ENCODE data around the gene KCTD16. TPM values are rescaled to one million over a fixed set of nuclear protein-coding genes. Genes with fewer than 3 reads are reported as not detected.

The KCTD16 gene
- total RNA-seq, 2 donors from 2014 or later, result 0.02 to 0.03 TPM

DNA sequence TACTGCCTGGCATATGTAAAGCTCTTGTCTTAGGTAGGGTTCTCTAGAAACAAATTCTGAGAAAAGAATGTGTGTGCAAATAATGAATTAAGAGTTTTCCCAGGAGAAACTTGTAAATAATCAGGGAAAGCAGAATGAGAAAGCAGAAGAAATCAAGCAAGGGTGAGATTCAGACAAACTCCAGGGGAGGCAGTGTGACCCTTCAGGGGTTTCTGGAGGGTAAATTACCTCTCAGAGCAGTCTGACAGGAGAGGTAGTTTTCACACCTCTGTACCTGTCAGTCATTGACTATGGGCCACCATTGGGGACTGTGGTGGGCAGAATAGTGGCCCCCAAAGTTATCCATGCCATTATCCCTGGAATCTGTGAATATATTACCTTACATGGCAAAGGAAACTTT, 124.6 kb downstream of the KCTD16 start:
- H3K9me3 ChIP-seq, result no peaks in the 10 kb centered on the region
- no peak for DNase-seq
- H3K27me3 ChIP-seq, result no peaks in the 10 kb centered on the region
- H3K27ac ChIP-seq, result no peak overlapping the region
- no peak for TF ChIP-seq CTCF (IDR thresholded peaks at IDR 0.05)
- H3K9ac ChIP-seq (ENCODE audit: low read depth in 2 of 2, low read length in 2 of 2), result no peak overlapping the region
- H3K4me1 ChIP-seq, result no peaks in the 10 kb centered on the region
- no peaks in the 10 kb centered on the region for H3K36me3 ChIP-seq
- intact Hi-C loops (cut with DNase I), result no loop called here
- no peak overlapping the region for H3K4me3 ChIP-seq

DNA sequence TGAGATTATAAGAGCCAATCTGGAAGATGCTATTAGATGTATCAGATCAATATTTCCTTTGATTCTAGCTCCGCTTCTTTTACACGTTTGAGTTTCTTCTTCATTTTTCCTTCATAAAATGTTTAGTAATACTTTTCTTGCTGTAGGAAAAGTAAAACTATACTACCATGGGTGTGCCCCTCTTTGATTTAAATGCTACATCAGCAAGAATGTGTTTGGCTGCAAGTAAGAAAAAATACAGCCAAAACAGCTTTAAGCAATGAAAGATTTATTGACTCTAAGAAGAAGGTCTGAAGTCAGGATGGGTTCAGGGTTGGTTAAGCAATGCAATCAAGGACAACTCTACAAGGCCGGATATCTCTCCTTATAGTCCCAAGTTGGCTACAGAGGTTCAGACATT, 126.4 kb downstream of the KCTD16 start:
- H3K9ac ChIP-seq (ENCODE audit: low read depth in 2 of 2, low read length in 2 of 2), result no peak overlapping the region
- no peak overlapping the region for H3K27ac ChIP-seq
- no peaks in the 10 kb centered on the region for H3K4me1 ChIP-seq
- H3K9me3 ChIP-seq, result no peaks in the 10 kb centered on the region
- no peaks in the 10 kb centered on the region for H3K27me3 ChIP-seq
- TF ChIP-seq CTCF (IDR thresholded peaks at IDR 0.05), result no peak
- H3K36me3 ChIP-seq, result no peaks in the 10 kb centered on the region
- DNase-seq, result no peak
- intact Hi-C loops (cut with DNase I), result no loop called here
- no peak overlapping the region for H3K4me3 ChIP-seq

DNA sequence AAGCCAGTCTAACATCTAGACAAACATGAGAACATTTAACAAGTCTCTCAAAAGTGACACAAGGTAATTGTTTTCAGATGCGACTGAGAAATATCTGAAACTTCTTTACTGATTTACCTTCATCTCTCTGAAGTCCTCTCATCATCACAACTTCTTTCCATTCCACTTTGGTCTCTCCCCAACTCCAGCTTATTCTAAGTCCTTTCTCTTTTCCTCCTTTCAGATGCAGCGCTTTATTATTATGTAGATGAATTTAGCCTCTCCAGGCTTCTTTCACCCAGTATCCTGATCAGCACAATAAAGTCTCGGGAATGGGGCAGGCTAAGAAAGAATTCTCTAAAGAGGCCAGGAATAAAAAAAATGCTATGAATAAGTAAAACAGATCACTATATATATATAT, 128.0 kb downstream of the KCTD16 start:
- DNase-seq, result no peak
- H3K27ac ChIP-seq, result no peak overlapping the region
- no peaks in the 10 kb centered on the region for H3K36me3 ChIP-seq
- intact Hi-C loops (cut with DNase I), result no loop called here
- no peaks in the 10 kb centered on the region for H3K9me3 ChIP-seq
- no peak for TF ChIP-seq CTCF (IDR thresholded peaks at IDR 0.05)
- H3K27me3 ChIP-seq, result no peaks in the 10 kb centered on the region
- H3K4me3 ChIP-seq, result no peak overlapping the region
- H3K9ac ChIP-seq (ENCODE audit: low read depth in 2 of 2, low read length in 2 of 2), result no peak overlapping the region
- no peaks in the 10 kb centered on the region for H3K4me1 ChIP-seq

DNA sequence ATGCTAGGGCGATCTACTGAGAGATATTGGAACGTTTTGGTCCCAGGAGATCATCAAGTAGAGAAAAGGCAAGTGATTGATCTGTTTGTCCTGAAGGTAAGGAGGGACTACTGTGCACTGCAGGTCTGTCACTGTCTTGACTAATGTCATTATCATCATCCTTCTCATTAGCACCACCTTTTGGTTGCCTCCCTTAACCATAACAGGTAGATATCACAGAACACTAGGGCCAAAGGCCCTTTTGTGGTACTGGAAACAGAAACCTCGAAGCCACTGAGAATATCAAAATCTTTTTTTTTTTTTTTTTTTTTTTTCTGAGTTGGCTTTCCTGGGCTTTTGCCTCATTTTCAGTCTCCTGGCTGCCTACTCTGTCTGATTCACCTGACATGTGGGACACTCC, 134.0 kb downstream of the KCTD16 start:
- no peak overlapping the region for H3K27ac ChIP-seq
- DNase-seq, result no peak
- no peak overlapping the region for H3K9ac ChIP-seq (ENCODE audit: low read depth in 2 of 2, low read length in 2 of 2)
- H3K27me3 ChIP-seq, result no peaks in the 10 kb centered on the region
- TF ChIP-seq CTCF (IDR thresholded peaks at IDR 0.05), result no peak
- no peaks in the 10 kb centered on the region for H3K36me3 ChIP-seq
- no peak overlapping the region for H3K4me3 ChIP-seq
- no peaks in the 10 kb centered on the region for H3K9me3 ChIP-seq
- intact Hi-C loops (cut with DNase I), result no loop called here
- no peaks in the 10 kb centered on the region for H3K4me1 ChIP-seq

DNA sequence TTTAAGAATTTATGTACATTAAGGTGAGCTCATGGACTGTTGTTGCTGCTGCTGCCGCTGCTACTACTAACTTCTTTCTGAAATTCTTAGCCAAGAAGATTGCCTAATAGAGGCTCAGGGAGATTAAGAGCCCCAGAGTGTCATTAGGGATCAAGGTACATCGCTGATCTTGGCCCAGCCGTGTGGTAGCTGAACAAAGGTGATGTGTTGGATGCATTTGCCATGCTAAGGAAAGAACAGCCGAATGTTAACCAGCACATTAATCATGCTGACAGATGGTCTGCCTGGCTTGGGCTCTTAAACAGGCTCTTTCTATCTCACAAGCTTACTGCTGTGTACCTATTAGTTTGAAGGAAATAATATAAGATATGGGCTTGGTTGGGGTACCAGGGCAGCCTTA, 137.1 kb downstream of the KCTD16 start:
- H3K27ac ChIP-seq, result no peak overlapping the region
- H3K9me3 ChIP-seq, result no peaks in the 10 kb centered on the region
- H3K36me3 ChIP-seq, result no peaks in the 10 kb centered on the region
- no peaks in the 10 kb centered on the region for H3K27me3 ChIP-seq
- no peaks in the 10 kb centered on the region for H3K4me1 ChIP-seq
- no peak for DNase-seq
- TF ChIP-seq CTCF (IDR thresholded peaks at IDR 0.05), result no peak
- intact Hi-C loops (cut with DNase I), result no loop called here
- H3K9ac ChIP-seq (ENCODE audit: low read depth in 2 of 2, low read length in 2 of 2), result no peak overlapping the region
- no peak overlapping the region for H3K4me3 ChIP-seq

GRCh38 chr5:144308174-144308573, 137.5 kb downstream of the KCTD16 start:
- Histone ChIP-seq H3K4me1 (no peaks in the 10 kb centered on the region), H3K27ac (no peak overlapping the region)
- TF ChIP-seq CTCF (IDR thresholded peaks at IDR 0.05), result no peak

More at GRCh38 chr5:144308174-144308573, 137.5 kb downstream of the KCTD16 start:
- Histone ChIP-seq H3K9ac (ENCODE audit: low read depth in 2 of 2, low read length in 2 of 2) (no peak overlapping the region), H3K27me3 (no peaks in the 10 kb centered on the region), H3K4me3 (no peak overlapping the region), H3K36me3 (no peaks in the 10 kb centered on the region), H3K9me3 (no peaks in the 10 kb centered on the region)
- intact Hi-C loops (cut with DNase I), result no loop called here
- no peak for DNase-seq
